ENCODE data around the gene SRL. TPM values are rescaled to one million over a fixed set of nuclear protein-coding genes. Genes with fewer than 3 reads are reported as not detected.

Gene SRL
- total and polyA plus RNA-seq, 11 donors, result 218 to 760 (median 491) TPM

GRCh38 chr16:4178468-4179010, 63.3 kb downstream of the SRL start:
- intact Hi-C loops (cut with DNase I), result loop anchor here in 3 of 10 donors (5.0 to 10.0 kb wide), 3 partner anchors 51 to 224 kb away; no protein-coding TSS in a partner anchor
- peaks cover 0 to 4% (median 0%) of the 10 kb centered on the region in 9 donors for H3K27me3 ChIP-seq
- H3K36me3 ChIP-seq, result no peaks in the 10 kb centered on the region
- no peak for TF ChIP-seq CTCF (IDR thresholded peaks at IDR 0.05)
- no peak for TF ChIP-seq POLR2A (IDR thresholded peaks at IDR 0.05)
- no peaks in the 10 kb centered on the region for H3K9me3 ChIP-seq
- no peak for ATAC-seq
- WGBS, 4 donors, result 87 to 95% (median 94%) methylated on average over 9 of the region's 9 CpGs
- no peak overlapping the region for H3K4me3 ChIP-seq
- no peak overlapping the region for H3K27ac ChIP-seq
- DNase-seq, result no peak
- peaks cover 0 to 7% (median 0%) of the 10 kb centered on the region in 12 donors for H3K4me1 ChIP-seq

GRCh38 chr16:4176906-4177417, 64.9 kb downstream of the SRL start:
- Histone ChIP-seq H3K4me3 (no peak overlapping the region), H3K27ac (no peak overlapping the region), H3K27me3 (peaks cover 0 to 4% (median 0%) of the 10 kb centered on the region in 9 donors), H3K9me3 (no peaks in the 10 kb centered on the region), H3K36me3 (no peaks in the 10 kb centered on the region), H3K4me1 (no peaks in the 10 kb centered on the region)
- DNase-seq (no peak), ATAC-seq (no peak)
- intact Hi-C loops (cut with DNase I), result loop anchor here in 3 of 10 donors (5.0 to 10.0 kb wide), 3 partner anchors 50 to 222 kb away; no protein-coding TSS in a partner anchor
- WGBS, 4 donors, result 59 to 85% (median 80%) methylated on average over 5 of the region's 5 CpGs
- TF ChIP-seq CTCF (IDR thresholded peaks at IDR 0.05) (no peak), POLR2A (IDR thresholded peaks at IDR 0.05) (no peak)

GRCh38 chr16:4175849-4176248, 66.0 kb downstream of the SRL start:
- H3K27ac ChIP-seq, result no peak overlapping the region
- WGBS, 4 donors, result 89 to 95% (median 93%) methylated on average over 2 of the region's 2 CpGs
- ATAC-seq (no peak), DNase-seq (no peak)
- H3K4me3 ChIP-seq, result no peak overlapping the region
- peaks cover 0 to 4% (median 0%) of the 10 kb centered on the region in 9 donors for H3K27me3 ChIP-seq
- intact Hi-C loops (cut with DNase I), result loop anchor here in 3 of 10 donors (5.0 to 10.0 kb wide), 3 partner anchors 49 to 221 kb away; no protein-coding TSS in a partner anchor
- no peaks in the 10 kb centered on the region for H3K9me3 ChIP-seq
- H3K36me3 ChIP-seq, result no peaks in the 10 kb centered on the region
- H3K4me1 ChIP-seq, result no peaks in the 10 kb centered on the region
- no peak for TF ChIP-seq CTCF (IDR thresholded peaks at IDR 0.05)
- no peak for TF ChIP-seq POLR2A (IDR thresholded peaks at IDR 0.05)

GRCh38 chr16:4172070-4172469, 69.8 kb downstream of the SRL start:
- Histone ChIP-seq H3K9me3 (no peaks in the 10 kb centered on the region), H3K4me3 (no peak overlapping the region), H3K27ac (no peak overlapping the region), H3K27me3 (peaks cover 0 to 4% (median 0%) of the 10 kb centered on the region in 9 donors), H3K4me1 (no peaks in the 10 kb centered on the region), H3K36me3 (no peaks in the 10 kb centered on the region)
- WGBS, 4 donors, result 80 to 82% (median 81%) methylated on average over 3 of the region's 3 CpGs
- ATAC-seq (no peak), DNase-seq (no peak)
- intact Hi-C loops (cut with DNase I), result loop anchor here in 2 of 10 donors (10.0 kb wide), 2 partner anchors 187 to 217 kb away; no protein-coding TSS in a partner anchor
- TF ChIP-seq CTCF (IDR thresholded peaks at IDR 0.05), result no peak

All from heart left ventricle (tissue), 16 donors.